Thyroid gland (tissue), 4 donors: ENCODE measurements around the gene PTPRN2.

ENCODE experiments used
- POLR2A ChIP-seq, 2 donors: fragments of 450-650 bp; IDR thresholded peaks; one replicate each; pipeline ENCODE4 v1.6.1; 2017; ENCODE audit warnings: antibody characterized with exemption in 2 of 2, mild to moderate bottlenecking in 2 of 2, moderate library complexity in 1 of 2
- TF ChIP-seq, protein P1 (sequence below), 6 experiments: fragments of 200-600 bp in 3 of 6; fragments of 450-650 bp in 3 of 6; sonication (generic) in 3 of 6; IDR thresholded peaks; one replicate each; pipeline ENCODE4 v1.5.1; 2016 to 2019; ENCODE audit warnings: antibody characterized with exemption in 6 of 6, mild to moderate bottlenecking in 2 of 6, inconsistent platforms in 1 of 6, moderate library complexity in 1 of 6

DNA sequence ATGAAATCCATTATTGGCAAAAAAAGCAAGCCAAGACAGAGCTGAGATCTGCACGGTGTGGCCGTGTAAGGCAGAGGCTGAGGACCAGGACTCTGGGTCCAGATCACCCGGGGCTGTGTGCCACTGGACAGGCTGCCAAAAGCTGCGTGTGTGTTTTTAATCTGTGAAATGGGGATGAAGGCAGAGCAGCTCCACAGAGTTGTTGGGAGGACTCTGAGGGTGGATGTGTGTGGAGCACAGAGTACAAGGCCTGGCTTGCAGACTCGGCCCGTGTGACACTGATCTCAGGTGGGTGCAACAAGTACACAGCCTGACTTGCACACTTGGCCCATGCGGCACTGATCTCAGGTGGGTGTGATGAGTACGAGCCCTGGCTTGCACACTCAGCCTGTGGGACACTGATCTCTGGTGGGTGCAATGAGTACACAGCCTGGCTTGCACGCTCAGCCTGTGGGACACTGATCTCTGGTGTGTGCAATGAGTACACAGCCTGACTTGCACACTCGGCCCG lies 921.0 kb downstream of the PTPRN2 start:
- TF ChIP-seq, protein P1, sequence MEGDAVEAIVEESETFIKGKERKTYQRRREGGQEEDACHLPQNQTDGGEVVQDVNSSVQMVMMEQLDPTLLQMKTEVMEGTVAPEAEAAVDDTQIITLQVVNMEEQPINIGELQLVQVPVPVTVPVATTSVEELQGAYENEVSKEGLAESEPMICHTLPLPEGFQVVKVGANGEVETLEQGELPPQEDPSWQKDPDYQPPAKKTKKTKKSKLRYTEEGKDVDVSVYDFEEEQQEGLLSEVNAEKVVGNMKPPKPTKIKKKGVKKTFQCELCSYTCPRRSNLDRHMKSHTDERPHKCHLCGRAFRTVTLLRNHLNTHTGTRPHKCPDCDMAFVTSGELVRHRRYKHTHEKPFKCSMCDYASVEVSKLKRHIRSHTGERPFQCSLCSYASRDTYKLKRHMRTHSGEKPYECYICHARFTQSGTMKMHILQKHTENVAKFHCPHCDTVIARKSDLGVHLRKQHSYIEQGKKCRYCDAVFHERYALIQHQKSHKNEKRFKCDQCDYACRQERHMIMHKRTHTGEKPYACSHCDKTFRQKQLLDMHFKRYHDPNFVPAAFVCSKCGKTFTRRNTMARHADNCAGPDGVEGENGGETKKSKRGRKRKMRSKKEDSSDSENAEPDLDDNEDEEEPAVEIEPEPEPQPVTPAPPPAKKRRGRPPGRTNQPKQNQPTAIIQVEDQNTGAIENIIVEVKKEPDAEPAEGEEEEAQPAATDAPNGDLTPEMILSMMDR (IDR thresholded peaks at IDR 0.05), result no peak
- TF ChIP-seq POLR2A (IDR thresholded peaks at IDR 0.05), result no peak
